Measurements from ENCODE around the gene REEP1.
"Not testable (repeated sequence)": the region's sequence is repeated elsewhere in the genome, so short reads cannot be mapped to it uniquely, and the experiment has no call there.

Gene REEP1

GRCh38 chr2:86243950-86244733 is 93.3 kb downstream of the REEP1 start:
- DNase-seq (ENCODE audit: low spot score) = no peak

- DNase-seq (ENCODE audit: low spot score) = no peak
Observed at GRCh38 chr2:86243272-86243671, 94.2 kb downstream of the REEP1 start.

GRCh38 chr2:86241611-86242010 is 95.8 kb downstream of the REEP1 start:
- DNase-seq (ENCODE audit: low spot score) = no peak

- no peak for DNase-seq (ENCODE audit: low spot score)
Observed at GRCh38 chr2:86240251-86240650, 97.2 kb downstream of the REEP1 start.

- DNase-seq (ENCODE audit: low spot score) = no peak
Observed at GRCh38 chr2:86239745-86240144, 97.7 kb downstream of the REEP1 start.

GRCh38 chr2:86239326-86239725 is 98.1 kb downstream of the REEP1 start:
- no peak for DNase-seq (ENCODE audit: low spot score)

GRCh38 chr2:86238354-86238753 is 99.1 kb downstream of the REEP1 start:
- no peak for DNase-seq (ENCODE audit: low spot score)

GRCh38 chr2:86237172-86237571 is 100.3 kb downstream of the REEP1 start:
- no peak for DNase-seq (ENCODE audit: low spot score)

- no peak for DNase-seq (ENCODE audit: low spot score)
Observed at GRCh38 chr2:86235196-86235980, 102.0 kb downstream of the REEP1 start.

- no peak for DNase-seq (ENCODE audit: low spot score)
Observed at GRCh38 chr2:86234563-86235131, 102.8 kb downstream of the REEP1 start.

- no peak for DNase-seq (ENCODE audit: low spot score)
Observed at GRCh38 chr2:86233436-86233835, 104.0 kb downstream of the REEP1 start.

- no peak for DNase-seq (ENCODE audit: low spot score)
Observed at GRCh38 chr2:86232910-86233309, 104.5 kb downstream of the REEP1 start.

GRCh38 chr2:86232373-86232784 is 105.0 kb downstream of the REEP1 start:
- no peak for DNase-seq (ENCODE audit: low spot score)

GRCh38 chr2:86231680-86232372 is 105.6 kb downstream of the REEP1 start:
- DNase-seq (ENCODE audit: low spot score) = no peak

GRCh38 chr2:86230961-86231360 is 106.5 kb downstream of the REEP1 start:
- DNase-seq (ENCODE audit: low spot score) = no peak

GRCh38 chr2:86229221-86229620 is 108.2 kb downstream of the REEP1 start:
- DNase-seq (ENCODE audit: low spot score) = no peak

GRCh38 chr2:86228574-86228973 is 108.9 kb downstream of the REEP1 start:
- not testable (repeated sequence) for DNase-seq (ENCODE audit: low spot score)

GRCh38 chr2:86227685-86228084 is 109.7 kb downstream of the REEP1 start:
- no peak for DNase-seq (ENCODE audit: low spot score)

- DNase-seq (ENCODE audit: low spot score) = no peak
Observed at GRCh38 chr2:86226636-86227520, 110.5 kb downstream of the REEP1 start.

- DNase-seq (ENCODE audit: low spot score) = no peak
Observed at GRCh38 chr2:86226070-86226469, 111.4 kb downstream of the REEP1 start.

GRCh38 chr2:86225581-86225980 is 111.8 kb downstream of the REEP1 start:
- DNase-seq (ENCODE audit: low spot score) = peak; percentile 32
